ENCODE data around the gene TNRC6C.

DNA sequence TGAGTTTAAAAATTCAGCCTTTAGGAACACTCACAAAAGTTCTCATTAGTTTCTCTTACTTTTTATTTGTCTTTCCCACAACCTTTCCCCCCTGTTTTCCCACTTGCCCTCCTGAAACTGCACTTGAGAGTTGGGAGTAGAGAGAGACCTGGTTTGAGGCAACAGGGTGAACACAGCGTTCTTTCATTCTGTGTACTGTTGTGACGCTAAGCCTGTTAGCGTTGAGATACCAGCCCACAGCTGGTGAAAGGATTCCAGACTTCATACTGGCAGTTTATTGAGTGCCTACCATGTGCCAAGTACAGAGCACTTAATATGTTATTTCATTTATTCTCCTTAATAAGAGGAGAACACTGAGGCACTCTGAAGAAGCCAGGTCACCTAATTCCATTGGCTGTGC, 10.3 kb downstream of the TNRC6C start:
- TF ChIP-seq POLR2A (IDR thresholded peaks at IDR 0.05) (no peak), POLR2AphosphoS5 (IDR thresholded peaks at IDR 0.05) (no peak)
- TF ChIP-seq, protein P1, sequence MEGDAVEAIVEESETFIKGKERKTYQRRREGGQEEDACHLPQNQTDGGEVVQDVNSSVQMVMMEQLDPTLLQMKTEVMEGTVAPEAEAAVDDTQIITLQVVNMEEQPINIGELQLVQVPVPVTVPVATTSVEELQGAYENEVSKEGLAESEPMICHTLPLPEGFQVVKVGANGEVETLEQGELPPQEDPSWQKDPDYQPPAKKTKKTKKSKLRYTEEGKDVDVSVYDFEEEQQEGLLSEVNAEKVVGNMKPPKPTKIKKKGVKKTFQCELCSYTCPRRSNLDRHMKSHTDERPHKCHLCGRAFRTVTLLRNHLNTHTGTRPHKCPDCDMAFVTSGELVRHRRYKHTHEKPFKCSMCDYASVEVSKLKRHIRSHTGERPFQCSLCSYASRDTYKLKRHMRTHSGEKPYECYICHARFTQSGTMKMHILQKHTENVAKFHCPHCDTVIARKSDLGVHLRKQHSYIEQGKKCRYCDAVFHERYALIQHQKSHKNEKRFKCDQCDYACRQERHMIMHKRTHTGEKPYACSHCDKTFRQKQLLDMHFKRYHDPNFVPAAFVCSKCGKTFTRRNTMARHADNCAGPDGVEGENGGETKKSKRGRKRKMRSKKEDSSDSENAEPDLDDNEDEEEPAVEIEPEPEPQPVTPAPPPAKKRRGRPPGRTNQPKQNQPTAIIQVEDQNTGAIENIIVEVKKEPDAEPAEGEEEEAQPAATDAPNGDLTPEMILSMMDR (IDR thresholded peaks at IDR 0.05): no peak

Measured in breast epithelium (tissue), 3 donors.